ENCODE data around the gene POTEF. TPM values are rescaled to one million over a fixed set of nuclear protein-coding genes. Genes with fewer than 3 reads are reported as not detected.
"Not testable (repeated sequence)": the region's sequence is repeated elsewhere in the genome, so short reads cannot be mapped to it uniquely, and the experiment has no call there.

The POTEF gene
- total RNA-seq, 1 donor from 2014 or later: not detected

- TF ChIP-seq CTCF (IDR thresholded peaks at IDR 0.05; ENCODE audit: insufficient read depth, low read length, severe bottlenecking): no peak
- DNase-seq (ENCODE audit: low read depth) (no peak), FAIRE-seq (no peak)
- Histone ChIP-seq H3K4me3 (ENCODE audit: low read depth, low read length) (no peak overlapping the region), H3K36me3 (ENCODE audit: control insufficient read depth, insufficient read depth, low read length) (no peaks in the 10 kb centered on the region), H3K27me3 (ENCODE audit: control insufficient read depth, insufficient read depth, low read length) (no peaks in the 10 kb centered on the region)
Observed at GRCh38 chr2:130135692-130136541, 6.9 kb upstream of the POTEF start.

GRCh38 chr2:130128464-130128863, 558 bp downstream of the POTEF start:
- FAIRE-seq; DNase-seq (ENCODE audit: low read depth); H3K27me3 ChIP-seq (ENCODE audit: control insufficient read depth, insufficient read depth, low read length); H3K36me3 ChIP-seq (ENCODE audit: control insufficient read depth, insufficient read depth, low read length); H3K4me3 ChIP-seq (ENCODE audit: low read depth, low read length): not testable (repeated sequence)

- FAIRE-seq; H3K27me3 ChIP-seq (ENCODE audit: control insufficient read depth, insufficient read depth, low read length); H3K4me3 ChIP-seq (ENCODE audit: low read depth, low read length); H3K36me3 ChIP-seq (ENCODE audit: control insufficient read depth, insufficient read depth, low read length); DNase-seq (ENCODE audit: low read depth): not testable (repeated sequence)
Observed at GRCh38 chr2:130127726-130128125, 1.3 kb downstream of the POTEF start.

GRCh38 chr2:130120924-130121323, 8.1 kb downstream of the POTEF start:
- not testable (repeated sequence) for DNase-seq (ENCODE audit: low read depth); FAIRE-seq; H3K36me3 ChIP-seq (ENCODE audit: control insufficient read depth, insufficient read depth, low read length)

GRCh38 chr2:130102597-130103363, 26.2 kb downstream of the POTEF start:
- not testable (repeated sequence) for H3K36me3 ChIP-seq (ENCODE audit: control insufficient read depth, insufficient read depth, low read length); FAIRE-seq; DNase-seq (ENCODE audit: low read depth); H3K27me3 ChIP-seq (ENCODE audit: control insufficient read depth, insufficient read depth, low read length); H3K4me3 ChIP-seq (ENCODE audit: low read depth, low read length)

More at GRCh38 chr2:130120924-130121323, 8.1 kb downstream of the POTEF start:
- H3K4me3 ChIP-seq (ENCODE audit: low read depth, low read length); H3K27me3 ChIP-seq (ENCODE audit: control insufficient read depth, insufficient read depth, low read length): not testable (repeated sequence)

GRCh38 chr2:130062645-130063044, 66.4 kb downstream of the POTEF start:
- H3K27me3 ChIP-seq (ENCODE audit: control insufficient read depth, insufficient read depth, low read length); H3K36me3 ChIP-seq (ENCODE audit: control insufficient read depth, insufficient read depth, low read length); FAIRE-seq; H3K4me3 ChIP-seq (ENCODE audit: low read depth, low read length); DNase-seq (ENCODE audit: low read depth): not testable (repeated sequence)

- not testable (repeated sequence) for H3K36me3 ChIP-seq (ENCODE audit: control insufficient read depth, insufficient read depth, low read length); H3K4me3 ChIP-seq (ENCODE audit: low read depth, low read length); DNase-seq (ENCODE audit: low read depth); H3K27me3 ChIP-seq (ENCODE audit: control insufficient read depth, insufficient read depth, low read length); FAIRE-seq
Observed at GRCh38 chr2:130059982-130060381, 69.0 kb downstream of the POTEF start.

GRCh38 chr2:130056336-130056735, 72.7 kb downstream of the POTEF start:
- DNase-seq (ENCODE audit: low read depth); H3K36me3 ChIP-seq (ENCODE audit: control insufficient read depth, insufficient read depth, low read length); H3K27me3 ChIP-seq (ENCODE audit: control insufficient read depth, insufficient read depth, low read length); H3K4me3 ChIP-seq (ENCODE audit: low read depth, low read length); FAIRE-seq: not testable (repeated sequence)

GRCh38 chr2:130053217-130053911, 75.7 kb downstream of the POTEF start:
- FAIRE-seq; H3K27me3 ChIP-seq (ENCODE audit: control insufficient read depth, insufficient read depth, low read length); H3K4me3 ChIP-seq (ENCODE audit: low read depth, low read length); DNase-seq (ENCODE audit: low read depth); H3K36me3 ChIP-seq (ENCODE audit: control insufficient read depth, insufficient read depth, low read length): not testable (repeated sequence)

- not testable (repeated sequence) for H3K27me3 ChIP-seq (ENCODE audit: control insufficient read depth, insufficient read depth, low read length); DNase-seq (ENCODE audit: low read depth); H3K36me3 ChIP-seq (ENCODE audit: control insufficient read depth, insufficient read depth, low read length); FAIRE-seq; H3K4me3 ChIP-seq (ENCODE audit: low read depth, low read length)
Observed at GRCh38 chr2:130052376-130052775, 76.6 kb downstream of the POTEF start.

- not testable (repeated sequence) for H3K36me3 ChIP-seq (ENCODE audit: control insufficient read depth, insufficient read depth, low read length); H3K4me3 ChIP-seq (ENCODE audit: low read depth, low read length); H3K27me3 ChIP-seq (ENCODE audit: control insufficient read depth, insufficient read depth, low read length); FAIRE-seq; DNase-seq (ENCODE audit: low read depth)
Observed at GRCh38 chr2:130048422-130048821, 80.6 kb downstream of the POTEF start.

- H3K4me3 ChIP-seq (ENCODE audit: low read depth, low read length); DNase-seq (ENCODE audit: low read depth); FAIRE-seq; H3K27me3 ChIP-seq (ENCODE audit: control insufficient read depth, insufficient read depth, low read length); H3K36me3 ChIP-seq (ENCODE audit: control insufficient read depth, insufficient read depth, low read length): not testable (repeated sequence)
Observed at GRCh38 chr2:130038265-130038603, 90.8 kb downstream of the POTEF start.

- not testable (repeated sequence) for H3K27me3 ChIP-seq (ENCODE audit: control insufficient read depth, insufficient read depth, low read length); H3K4me3 ChIP-seq (ENCODE audit: low read depth, low read length); FAIRE-seq; H3K36me3 ChIP-seq (ENCODE audit: control insufficient read depth, insufficient read depth, low read length)
- DNase-seq (ENCODE audit: low read depth): peak; percentile 1
Observed at GRCh38 chr2:130025931-130026330, 103.1 kb downstream of the POTEF start.

All from bronchial epithelial cell (primary cell).